NCI-H2227 (cell line): ENCODE measurements around the gene SEMA3E.
"Not testable (repeated sequence)": the region's sequence is repeated elsewhere in the genome, so short reads cannot be mapped to it uniquely, and the experiment has no call there.

Experiments
- DNase-seq: peaks from one replicate; lab custom pipeline; 2025; ENCODE audit not compliant: unreplicated experiment; lab: John Stamatoyannopoulos, UW

SEMA3E gene

DNA sequence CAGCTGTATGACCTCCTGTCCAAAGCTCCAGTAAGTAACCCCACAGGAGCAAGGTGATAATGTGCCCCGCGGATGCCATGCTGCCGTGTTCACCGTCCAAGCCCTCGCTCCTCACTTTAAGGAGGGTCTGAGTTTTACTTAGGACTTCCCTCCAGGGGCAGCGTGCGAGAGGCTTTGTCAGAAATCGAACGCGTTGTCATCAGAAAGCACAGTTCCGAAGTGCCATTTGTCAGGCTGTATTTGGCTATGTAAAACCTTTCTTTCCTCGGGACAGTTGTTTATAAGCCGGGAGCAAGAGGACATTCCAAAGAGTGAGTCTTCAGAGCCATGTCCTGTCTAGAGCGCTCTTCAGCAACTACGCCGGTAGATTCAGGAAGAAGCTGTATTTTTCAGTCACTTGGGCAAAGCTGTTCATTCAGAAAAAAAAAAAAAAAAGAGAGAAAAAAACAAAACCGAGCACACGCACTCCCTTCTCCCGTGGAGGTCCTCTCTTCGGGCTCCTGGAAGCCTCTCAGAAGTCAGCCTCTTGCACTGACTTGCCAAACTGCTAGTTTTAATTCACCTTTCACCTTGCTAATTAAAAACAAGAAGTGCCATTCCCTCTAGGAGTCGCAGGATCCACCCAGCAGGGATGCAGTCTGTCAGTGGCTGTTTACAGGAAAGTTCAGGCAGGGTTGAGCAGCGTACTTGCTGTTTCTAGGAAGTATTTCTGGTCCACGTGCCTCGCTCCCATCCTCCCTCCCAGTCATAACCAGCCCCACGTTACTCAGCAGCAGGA, at the start of gene SEMA3E:
Gene SEMA3E (minus strand): TSS at position 676 of the 778 bp plus-strand sequence.
- peak; percentile 78 for DNase-seq

DNA sequence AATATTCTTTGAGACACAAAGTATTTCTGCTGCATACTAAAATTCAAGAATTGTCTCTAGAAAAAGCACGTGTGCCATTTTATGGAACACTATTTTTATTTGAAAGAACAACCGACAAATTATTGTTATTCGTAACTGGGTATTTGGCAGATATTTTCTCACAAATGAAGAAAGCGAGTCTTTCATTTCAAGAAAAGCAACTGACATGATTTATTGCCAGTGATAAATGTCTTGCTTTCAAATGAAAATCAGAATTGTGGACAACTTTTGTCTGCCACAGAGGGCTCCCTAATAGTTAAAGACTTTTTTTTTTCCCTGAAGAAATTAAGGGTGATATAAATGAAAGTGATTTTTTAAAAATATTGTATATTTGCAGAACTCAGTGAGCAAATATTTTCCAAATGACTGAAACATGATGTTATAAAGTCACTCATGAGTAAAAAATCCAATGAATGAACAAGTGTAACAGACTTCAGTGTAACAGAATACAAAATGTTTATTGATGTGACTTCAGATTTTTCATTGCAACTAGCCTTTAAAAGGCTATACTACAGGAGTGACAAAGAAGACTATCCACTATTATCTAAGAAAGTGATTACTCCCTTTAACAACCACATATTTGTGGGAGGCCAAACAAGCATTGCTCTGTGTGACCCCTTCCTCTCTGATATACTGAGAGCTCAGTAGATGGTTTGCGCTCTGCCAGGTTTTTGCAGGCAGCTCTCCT, 49.0 kb upstream of the SEMA3E start:
- DNase-seq, result no peak

GRCh38 chr7:83696101-83696500, 47.2 kb upstream of the SEMA3E start:
- no peak for DNase-seq

DNA sequence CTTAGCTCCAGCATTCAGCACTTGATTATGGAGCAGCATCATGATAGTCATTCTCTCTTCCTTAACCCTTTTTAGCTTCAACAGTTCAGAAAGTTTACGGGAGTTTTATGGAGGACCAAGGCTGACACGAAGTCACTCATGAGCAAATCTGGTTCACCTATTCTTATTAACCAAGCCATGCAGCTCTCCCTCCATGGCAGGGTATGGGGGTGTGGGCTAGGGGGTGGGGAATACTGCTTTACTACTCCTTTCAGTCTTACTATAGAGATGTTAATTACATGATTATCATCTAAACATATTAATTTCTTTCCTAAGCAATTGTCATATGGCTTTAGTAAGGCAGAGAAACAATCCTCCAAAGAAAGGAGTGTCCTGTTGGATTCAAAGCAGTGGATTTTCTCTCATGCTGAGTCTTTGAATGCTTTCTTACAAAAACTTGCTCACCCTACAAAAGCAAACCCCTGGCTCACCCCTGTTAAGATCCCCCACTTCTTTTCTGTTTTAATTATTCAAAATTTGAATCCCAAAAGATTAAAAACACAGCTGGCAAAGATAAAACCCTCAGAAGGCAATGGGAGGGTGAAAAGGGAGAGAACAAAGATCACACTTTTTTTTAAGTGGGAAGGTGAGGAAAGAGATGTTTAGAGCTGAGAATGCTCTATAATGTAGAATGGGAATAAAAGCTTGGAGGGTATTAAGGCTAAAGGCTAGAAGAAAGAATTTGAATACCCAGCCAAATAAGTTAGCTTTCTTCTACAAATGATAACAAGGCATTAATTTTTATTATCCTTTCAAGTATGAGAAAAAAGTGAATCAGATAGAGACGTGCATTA, 46.4 kb upstream of the SEMA3E start:
- no peak for DNase-seq

DNA sequence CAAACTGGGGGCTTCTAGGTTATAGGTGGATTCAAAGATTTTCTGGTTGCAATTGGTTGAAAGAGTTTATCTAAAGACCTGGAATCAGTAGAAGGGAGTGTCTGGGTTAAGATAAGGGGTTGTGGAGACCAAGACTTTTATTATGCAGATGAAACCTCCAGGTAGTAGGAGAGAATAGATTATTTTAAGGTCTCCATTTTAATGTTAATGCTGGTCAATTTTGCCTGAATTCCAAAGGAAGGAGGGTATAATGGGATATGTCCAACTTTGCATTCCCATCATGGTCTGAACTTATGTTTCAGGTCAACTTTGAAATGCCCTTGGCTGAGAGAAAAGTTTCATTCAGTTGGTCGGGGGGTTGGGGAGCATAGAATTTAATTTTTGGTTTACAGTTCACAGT, 44.3 kb upstream of the SEMA3E start:
- DNase-seq, result no peak

DNA sequence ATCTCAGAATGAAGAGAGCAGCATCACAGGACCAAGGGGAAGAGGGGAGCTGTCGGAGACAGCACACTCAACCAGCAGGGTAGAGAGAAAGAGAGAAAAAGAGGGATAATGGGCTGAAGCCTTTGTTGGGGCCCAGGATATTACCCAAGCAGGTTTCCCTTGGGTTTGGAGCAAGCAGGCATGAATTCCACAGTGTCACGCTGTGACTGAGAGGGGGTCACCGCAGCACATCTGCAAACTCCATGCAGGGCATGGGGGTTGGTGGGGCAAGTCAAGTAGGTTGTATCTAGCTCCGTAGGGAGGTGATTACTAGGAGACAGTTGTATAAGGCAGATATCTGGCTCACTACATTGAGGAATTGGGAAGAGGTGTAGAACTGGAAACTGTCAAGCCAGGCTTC, 42.2 kb upstream of the SEMA3E start:
- no peak for DNase-seq

DNA sequence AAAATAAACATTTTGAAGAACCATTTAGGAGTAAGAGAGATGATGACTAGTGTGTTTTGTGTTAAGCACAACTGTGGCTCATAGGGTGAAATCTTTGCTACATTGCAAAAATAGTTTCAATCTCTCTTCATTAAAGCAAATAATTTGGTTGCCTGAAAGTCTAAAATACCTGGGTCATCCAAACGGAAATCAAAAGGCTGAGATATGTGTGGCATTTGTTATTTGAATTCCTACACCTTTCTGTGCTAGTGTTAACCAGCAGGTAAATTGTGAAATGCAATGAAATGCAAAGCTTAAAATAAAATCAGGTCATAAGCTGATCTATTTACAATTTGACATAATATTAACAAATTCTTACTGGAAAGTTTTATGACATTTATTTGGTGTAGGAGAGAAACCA, 40.9 kb upstream of the SEMA3E start:
- no peak for DNase-seq

DNA sequence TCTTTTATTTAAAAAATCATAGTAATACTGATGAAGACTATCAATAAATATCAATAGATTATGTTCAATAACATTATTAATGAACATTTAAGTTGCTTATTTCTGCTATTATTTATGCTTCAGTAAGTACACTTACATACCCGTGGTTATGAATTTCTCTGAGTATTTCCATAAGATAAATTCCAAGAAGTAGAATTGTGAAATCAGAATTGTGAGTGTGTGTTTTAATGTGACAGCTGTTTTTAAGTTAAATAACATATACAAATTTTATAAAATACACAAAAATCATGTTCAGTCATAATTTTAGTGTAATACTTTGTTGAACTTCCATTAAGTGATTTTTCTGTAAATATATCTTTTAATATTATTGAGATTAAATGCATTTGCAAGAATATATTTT, 37.5 kb upstream of the SEMA3E start:
- DNase-seq, result no peak

DNA sequence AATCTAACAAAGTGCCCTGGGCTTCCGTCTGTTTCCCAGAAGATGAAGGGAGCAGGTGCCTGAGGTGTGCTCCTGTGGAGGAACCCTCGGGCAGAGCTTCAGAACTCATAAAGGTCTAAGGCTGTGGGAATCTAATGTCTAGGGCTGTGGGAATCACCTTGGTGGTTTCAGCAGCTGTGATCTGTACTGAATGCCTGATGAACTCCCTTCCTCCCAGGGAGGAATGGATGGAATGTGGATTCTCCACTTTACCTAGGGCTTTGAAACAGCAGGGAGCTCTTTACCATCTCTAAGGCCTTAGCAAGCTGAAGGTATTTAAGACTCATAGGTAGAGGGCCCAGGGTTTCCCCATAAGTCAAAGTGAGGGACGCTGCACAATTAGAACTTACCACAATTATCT, 36.0 kb upstream of the SEMA3E start:
- DNase-seq, result no peak

- no peak for DNase-seq
Measured at GRCh38 chr7:83681200-83681778, 32.4 kb upstream of the SEMA3E start.

DNA sequence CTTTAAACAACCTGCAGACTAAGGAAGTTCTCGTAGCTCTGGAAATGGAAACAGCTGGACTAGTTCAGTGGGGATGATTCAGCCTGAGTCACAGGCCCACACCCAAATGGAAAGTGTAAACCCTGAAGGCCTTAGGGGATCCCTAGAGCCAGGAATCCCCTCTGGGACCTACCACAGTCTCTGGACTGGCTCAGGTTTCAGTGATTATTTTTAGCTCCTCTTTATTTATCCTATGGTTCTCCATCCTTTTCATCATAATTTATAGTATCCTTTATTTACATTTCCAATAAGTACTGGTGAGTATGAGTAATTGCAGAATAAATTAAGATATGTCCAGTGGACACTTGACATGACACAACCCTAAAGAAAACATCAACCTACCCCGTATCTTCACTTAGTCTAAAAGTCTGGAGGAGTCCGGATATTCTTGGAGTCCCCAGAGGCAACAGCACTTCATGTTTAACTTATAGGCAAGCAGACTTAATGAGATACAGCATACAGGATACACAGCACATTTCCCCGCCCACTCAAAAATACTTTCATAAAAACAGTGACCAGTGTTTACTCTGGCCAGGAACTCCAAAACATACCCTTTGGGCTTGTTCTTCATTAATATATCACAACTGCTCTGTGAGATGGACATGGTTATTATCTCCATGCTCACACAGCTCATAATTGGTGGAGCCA, 28.4 kb upstream of the SEMA3E start:
- no peak for DNase-seq

DNA sequence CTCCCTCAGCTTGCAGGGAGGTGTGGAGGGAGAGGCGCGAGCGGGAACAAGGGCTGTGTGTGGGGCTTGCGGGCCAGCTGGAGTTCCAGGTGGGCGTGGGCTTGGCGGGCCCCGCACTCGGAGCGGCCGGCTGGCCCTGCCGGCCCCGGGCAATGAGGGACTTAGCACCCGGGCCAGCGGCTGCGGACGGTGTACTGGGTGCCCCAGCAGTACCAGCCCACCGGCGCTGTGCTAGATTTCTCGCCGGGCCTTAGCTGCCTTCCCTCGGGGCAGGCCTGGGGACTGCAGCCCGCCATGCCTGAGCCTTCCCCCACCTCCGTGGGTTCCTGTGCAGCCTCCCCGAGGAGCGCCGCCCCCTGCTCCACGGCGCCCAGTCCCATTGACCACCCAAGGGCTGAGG, 24.4 kb upstream of the SEMA3E start:
- not testable (repeated sequence) for DNase-seq

- peak; percentile 13 for DNase-seq
Measured at GRCh38 chr7:83672157-83672556, 23.2 kb upstream of the SEMA3E start.

DNA sequence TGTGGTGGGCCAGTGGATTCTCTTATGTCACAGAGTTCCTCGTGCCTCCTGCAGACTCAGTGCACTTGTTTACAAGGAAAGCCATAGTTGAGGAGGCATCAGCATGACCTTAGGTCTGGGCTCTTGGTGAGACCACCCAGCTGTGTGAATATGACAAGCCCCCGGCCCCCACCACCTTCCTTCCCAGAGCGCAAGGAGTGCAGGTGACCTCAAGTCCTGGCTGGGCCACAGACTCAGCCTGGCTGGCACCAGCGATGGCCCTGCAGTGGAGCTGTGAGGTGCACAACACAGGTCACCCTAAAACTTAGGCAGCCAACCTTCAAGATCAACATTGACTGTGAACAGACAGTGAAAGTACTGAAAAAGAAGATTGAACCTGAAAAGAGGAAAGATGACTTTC, 14.2 kb upstream of the SEMA3E start:
- no peak for DNase-seq

DNA sequence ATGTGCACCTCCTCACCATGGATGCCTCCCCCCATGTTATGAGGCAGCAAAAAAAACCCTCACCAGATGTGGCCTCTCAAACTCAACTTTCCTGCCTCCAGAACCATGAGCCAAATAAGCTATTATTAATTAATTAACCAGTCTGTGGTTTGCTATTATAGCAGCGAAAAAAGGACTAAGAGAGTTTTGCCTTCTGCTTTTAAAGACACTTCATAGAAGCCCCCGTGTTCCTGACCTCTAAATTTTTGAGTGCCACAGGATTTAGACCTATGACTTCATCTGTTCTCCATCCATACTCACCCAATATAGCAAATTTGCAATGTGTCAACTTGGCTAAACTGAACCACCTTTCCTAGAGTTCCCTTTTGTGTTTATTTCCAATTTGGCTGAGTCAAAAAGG, 9.2 kb upstream of the SEMA3E start:
- no peak for DNase-seq

GRCh38 chr7:83655951-83656556, 7.1 kb upstream of the SEMA3E start:
- peak; percentile 51 for DNase-seq

DNA sequence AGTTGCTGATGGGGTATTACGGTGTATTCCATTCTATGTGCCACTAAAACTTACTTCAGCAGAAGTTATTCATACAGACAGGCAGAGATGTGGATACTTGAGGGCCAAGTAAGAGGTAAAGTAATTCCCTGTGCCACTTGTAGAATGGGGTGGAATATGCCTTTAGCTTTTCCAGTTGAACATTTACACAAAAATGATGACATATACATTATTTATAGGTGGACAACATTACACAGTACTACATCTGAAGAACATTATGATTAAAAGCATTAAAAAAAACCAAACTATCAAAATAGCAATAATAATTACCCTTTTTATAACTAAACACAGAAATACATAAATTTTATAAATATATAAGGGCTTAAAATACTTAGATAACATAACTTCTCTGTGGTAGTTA, 3.5 kb upstream of the SEMA3E start:
- DNase-seq, result no peak

DNA sequence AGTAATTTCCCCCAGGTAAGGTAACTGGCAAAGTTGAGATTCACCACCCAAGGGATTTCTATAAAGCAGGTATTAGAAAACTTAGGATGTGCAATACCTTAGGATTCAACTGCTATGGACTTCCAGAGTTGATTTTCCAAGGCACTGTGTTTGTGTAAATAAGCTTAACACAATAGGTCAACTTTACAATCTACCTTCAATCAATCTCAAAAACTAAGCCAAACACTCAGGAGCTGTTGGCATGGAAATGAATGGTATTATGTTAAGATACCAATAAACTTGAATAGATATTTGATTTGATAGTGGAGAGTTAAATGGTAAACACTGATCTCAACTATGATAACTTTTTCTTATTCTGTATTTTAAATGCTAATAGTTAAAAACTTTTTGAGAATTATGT, 762 bp upstream of the SEMA3E start:
- DNase-seq, result no peak

DNA sequence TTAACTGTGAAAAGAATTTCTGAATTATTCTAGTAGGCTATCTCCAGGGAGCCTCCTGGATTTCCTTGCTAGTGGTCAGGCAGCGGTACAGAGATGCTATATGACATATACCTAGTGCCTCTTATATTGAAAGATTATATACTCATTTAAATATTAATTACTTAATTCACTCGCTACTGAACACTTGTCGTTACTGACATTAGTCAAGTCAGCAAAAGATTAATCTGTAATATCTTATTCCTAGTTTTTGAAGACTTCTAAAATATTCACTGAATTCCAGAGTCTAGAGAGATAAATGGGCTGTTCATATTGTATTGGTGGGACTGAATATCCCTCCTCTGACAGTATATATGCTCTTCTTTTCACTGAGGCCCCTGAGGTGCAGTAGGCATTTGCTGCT, 2.9 kb downstream of the SEMA3E start:
- DNase-seq, result no peak

DNA sequence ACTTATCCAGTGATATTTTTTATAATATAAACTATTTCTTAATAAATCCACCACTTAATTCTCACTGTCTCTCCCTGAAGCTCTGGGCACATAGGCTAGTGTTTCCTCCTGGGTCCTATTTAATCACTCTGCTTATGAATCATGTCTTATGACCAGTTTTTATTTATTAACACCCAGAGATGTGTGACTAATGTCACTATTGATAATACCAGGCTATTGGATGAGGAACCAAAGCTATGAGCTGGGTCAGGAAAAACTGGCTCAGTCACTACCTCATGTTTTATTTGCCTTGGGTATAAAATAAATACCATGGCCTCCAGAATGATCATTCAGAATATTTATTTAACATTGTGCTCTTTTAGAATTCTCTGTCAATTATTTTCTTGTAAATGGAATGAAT, 5.2 kb downstream of the SEMA3E start:
- DNase-seq, result no peak
